K562 (cell line): ENCODE results near the gene ZNRF3. TPM values are rescaled to one million over a fixed set of nuclear protein-coding genes. Genes with fewer than 3 reads are reported as not detected.

ENCODE experiments used
- ATAC-seq: fragments of 200-7000 bp; cut with Tn5 transposase; 3 replicates; pipeline ENCODE4 v1.9.1; 2020; ENCODE audit warnings: moderate library complexity
- BruUV-seq: library from RNA; stranded (reverse); fragments of 400-500 nt; replicated peaks from 2 replicates; lab custom pipeline; 2021; lab: Mats Ljungman, UMichigan
- CTCF ChIA-PET: fragments of 300-600 bp; formaldehyde crosslinking; extraction: SDS; loops from one replicate; lab custom pipeline; 2021; ENCODE audit warnings: low intra/inter-chr PET ratio; lab: Yijun Ruan, JAX
- POLR2A ChIA-PET: fragments of 300-600, 350-650 bp; sonication (Branson Sonifier 250); formaldehyde crosslinking; extraction: SDS; loops from one replicate; lab custom pipeline; 2021; ENCODE audit warnings: antibody characterized with exemption, inconsistent platforms; lab: Yijun Ruan, JAX
- DNase-seq, 4 experiments: peaks; one replicate each; pipeline versions ENCODE4 v3.0.0 to v3.0.0-alpha.2; 2011 to 2018; ENCODE audit warnings: low spot score in 3 of 4, mixed read lengths in 3 of 4; ENCODE audit errors: extremely low read depth in 1 of 4
- FAIRE-seq: peaks from 2 replicates; lab custom pipeline; 2011; peaks lifted over from hg19 to GRCh38; lab: Jason Lieb, UNC
- H2AFZ ChIP-seq: 2 replicates; pipeline ENCODE4 v1.6.0; 2011; ENCODE audit warnings: low read depth, low read length, control low read depth, inconsistent platforms
- H3K27ac ChIP-seq: fragments of 200-600 bp; 3 replicates; pipeline ENCODE4 v1.8.0; 2011; ENCODE audit warnings: low read depth, mild to moderate bottlenecking, control low read depth, inconsistent platforms, low read length, moderate library complexity, mixed read lengths; ENCODE audit errors: extremely low read depth
- H3K27me3 ChIP-seq, 2 experiments: fragments of 300-600 bp in 1 of 2; 2 replicates in 1 of 2; 3 replicates in 1 of 2; pipeline versions ENCODE4 v1.6.0 to v1.8.0; 2011; ENCODE audit warnings: inconsistent platforms in 2 of 2, low read length in 2 of 2, mild to moderate bottlenecking in 1 of 2, mixed read lengths in 1 of 2, moderate library complexity in 1 of 2; ENCODE audit not compliant: control insufficient read depth in 2 of 2, insufficient read depth in 2 of 2
- H3K36me3 ChIP-seq: fragments of 300-600 bp; 3 replicates; pipeline ENCODE4 v1.8.0; 2011; ENCODE audit warnings: mild to moderate bottlenecking, low read length, inconsistent platforms; ENCODE audit not compliant: control insufficient read depth, insufficient read depth
- H3K4me1 ChIP-seq, 2 experiments: fragments of 200-600 bp in 1 of 2; replicated peaks in 1 of 2; 2 replicates in 1 of 2; 3 replicates in 1 of 2; pipeline versions ENCODE4 v1.5.1 to v1.8.0; 2011; ENCODE audit warnings: inconsistent platforms in 2 of 2, low read length in 2 of 2, mild to moderate bottlenecking in 1 of 2, mixed read lengths in 1 of 2, moderate library complexity in 1 of 2; ENCODE audit not compliant: control insufficient read depth in 2 of 2, insufficient read depth in 2 of 2
- H3K4me2 ChIP-seq: 2 replicates; pipeline ENCODE4 v1.6.1; 2011; ENCODE audit warnings: low read length, control low read depth, inconsistent platforms, mixed read lengths; ENCODE audit not compliant: insufficient read depth
- H3K4me3 ChIP-seq: fragments of 200-600 bp; sonication (generic), shearing (Covaris generic); 2 replicates; pipeline ENCODE4 v1.5.1; 2016; ENCODE audit warnings: control low read depth, inconsistent platforms
- H3K79me2 ChIP-seq: fragments of 200-600 bp; 3 replicates; pipeline ENCODE4 v1.8.0; 2011; ENCODE audit warnings: low read length, inconsistent platforms; ENCODE audit not compliant: control insufficient read depth, insufficient read depth
- H3K9ac ChIP-seq, 2 experiments: 2 replicates each; pipeline versions ENCODE4 v1.6.0 to v1.6.1; 2011; ENCODE audit warnings: low read depth in 2 of 2, low read length in 2 of 2, control low read depth in 1 of 2, inconsistent platforms in 1 of 2, mild to moderate bottlenecking in 1 of 2, mixed read lengths in 1 of 2; ENCODE audit not compliant: insufficient read depth in 1 of 2
- H3K9me1 ChIP-seq: one replicate; pipeline ENCODE4 v1.6.0; 2011; ENCODE audit warnings: inconsistent platforms, mild to moderate bottlenecking, low read length, moderate library complexity; ENCODE audit not compliant: control insufficient read depth, insufficient read depth
- H3K9me3 ChIP-seq: replicated peaks from 2 replicates; pipeline ENCODE4 v1.5.1; 2011; ENCODE audit warnings: low read depth, low read length, inconsistent platforms; ENCODE audit not compliant: control insufficient read depth, insufficient read depth
- H4K20me1 ChIP-seq: replicated peaks from 2 replicates; pipeline ENCODE4 v1.6.1; 2011; ENCODE audit warnings: low read length, inconsistent platforms, mixed read lengths; ENCODE audit not compliant: control insufficient read depth, insufficient read depth
- ZNF444 ChIP-seq: fragments of 250-450 bp; sonication (Bioruptor Pico); IDR thresholded peaks from 2 replicates; pipeline ENCODE4 v1.4.0; 2020; ENCODE audit warnings: mild to moderate bottlenecking, moderate library complexity
- WGBS: fragments of 100-300 bp; shearing (Covaris generic); methylation state at CpG from one replicate; pipeline ENCODE4 v1.1.6; 2016; ENCODE audit warnings: low coverage, mixed read lengths; ENCODE audit not compliant: insufficient coverage; ENCODE audit errors: missing lambda C conversion rate; 5-methylcytosine and 5-hydroxymethylcytosine counted together
- in situ Hi-C: fragments of 300-500 bp; cut with MboI; formaldehyde crosslinking; loops from 4 replicates; pipeline ENCODE4 v1.15.0; 2018; ENCODE audit warnings: inconsistent platforms, mixed read lengths
- intact Hi-C: fragments of 100-400 bp; cut with micrococcal nuclease; formaldehyde crosslinking; loops from 2 replicates; pipeline ENCODE4 v1.14.2; 2022
- polyA plus RNA-seq, 8 experiments: library from polyadenylated mRNA; depleted of rRNA in 4 of 8; stranded (reverse) in 5 of 8; unstranded in 3 of 8; fragments of >200 nt; fragmentation: Nextera tagmentation in 2 of 8; fragmentation: Illumina TruSeq in 1 of 8; extraction: Ambion mirVana in 2 of 8; extraction: Trizol in 1 of 8; gene quantifications; 2 replicates each; pipeline versions ENCODE4 v1.2.1 to v1.2.3, GENCODE V29; 2011 to 2014; ENCODE audit warnings: inconsistent platforms in 1 of 8, missing spikeins in 1 of 8
- total RNA-seq, 7 experiments: library from RNA; depleted of rRNA in 6 of 7; stranded (reverse); fragments of >200 nt in 6 of 7; fragmentation: Illumina TruSeq in 2 of 7; extraction: Trizol in 2 of 7; gene quantifications; 2 replicates each; pipeline versions ENCODE4 v1.2.1 to v1.2.3, GENCODE V29; 2011 to 2021; ENCODE audit warnings: low replicate concordance in 1 of 7
- TF ChIP-seq, protein P1 (sequence below), 3 experiments: IDR thresholded peaks in 2 of 3; conservative IDR thresholded peaks in 1 of 3; 2 replicates each; pipeline ENCODE4 v1.5.1; 2011 to 2012; ENCODE audit warnings: low read length in 3 of 3, mild to moderate bottlenecking in 3 of 3, control low read depth in 2 of 3, improper control_type of control experiment in 1 of 3, inconsistent platforms in 1 of 3, low read depth in 1 of 3, mixed read lengths in 1 of 3, moderate library complexity in 1 of 3; ENCODE audit not compliant: insufficient read depth in 2 of 3
- TF ChIP-seq, protein P2 (sequence below): fragments of 250-450 bp; sonication (Bioruptor Pico); IDR thresholded peaks from 2 replicates; pipeline ENCODE4 v1.4.0; 2020

ZNRF3 gene
- total and polyA plus RNA-seq, 9 of the 15 experiments (the other 6 are each of a cell fraction or from before 2014, with no cell fraction given), result 0.41 to 5.9 (median 1.7) TPM

GRCh38 chr22:28935713-28936112, 52.3 kb downstream of the ZNRF3 start:
- H3K4me2 ChIP-seq, result no peak overlapping the region
- no peak overlapping the region for H3K4me3 ChIP-seq
- CTCF ChIA-PET, result interaction anchor here (0.5 kb wide), 1 partner anchor 591 kb away, joined by 4 read pairs; no protein-coding TSS in a partner anchor
- H3K27ac ChIP-seq, result no peak overlapping the region
- FAIRE-seq (no peak), DNase-seq (peak in 2 of 4 experiments; percentile 20 to 22), ATAC-seq (peak; percentile 67; the same call in 2 of the 3 replicates)
- WGBS, result 54% methylated on average over 4 of the region's 4 CpGs
- H3K27me3 ChIP-seq, result no peaks in the 10 kb centered on the region
- H3K9ac ChIP-seq, result no peak overlapping the region
- H3K9me3 ChIP-seq, result no peaks in the 10 kb centered on the region
- peaks cover 3% of the 10 kb centered on the region; the same call in 2 of the 3 replicates for H3K79me2 ChIP-seq
- no peak for TF ChIP-seq ZNF444 (CRISPR knock-in tag)
- TF ChIP-seq, protein P1, sequence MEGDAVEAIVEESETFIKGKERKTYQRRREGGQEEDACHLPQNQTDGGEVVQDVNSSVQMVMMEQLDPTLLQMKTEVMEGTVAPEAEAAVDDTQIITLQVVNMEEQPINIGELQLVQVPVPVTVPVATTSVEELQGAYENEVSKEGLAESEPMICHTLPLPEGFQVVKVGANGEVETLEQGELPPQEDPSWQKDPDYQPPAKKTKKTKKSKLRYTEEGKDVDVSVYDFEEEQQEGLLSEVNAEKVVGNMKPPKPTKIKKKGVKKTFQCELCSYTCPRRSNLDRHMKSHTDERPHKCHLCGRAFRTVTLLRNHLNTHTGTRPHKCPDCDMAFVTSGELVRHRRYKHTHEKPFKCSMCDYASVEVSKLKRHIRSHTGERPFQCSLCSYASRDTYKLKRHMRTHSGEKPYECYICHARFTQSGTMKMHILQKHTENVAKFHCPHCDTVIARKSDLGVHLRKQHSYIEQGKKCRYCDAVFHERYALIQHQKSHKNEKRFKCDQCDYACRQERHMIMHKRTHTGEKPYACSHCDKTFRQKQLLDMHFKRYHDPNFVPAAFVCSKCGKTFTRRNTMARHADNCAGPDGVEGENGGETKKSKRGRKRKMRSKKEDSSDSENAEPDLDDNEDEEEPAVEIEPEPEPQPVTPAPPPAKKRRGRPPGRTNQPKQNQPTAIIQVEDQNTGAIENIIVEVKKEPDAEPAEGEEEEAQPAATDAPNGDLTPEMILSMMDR (IDR thresholded peaks at IDR 0.05 in 2 of 3, conservative IDR thresholded peaks at IDR 0.05 in 1 of 3; ENCODE audit: insufficient read depth in 2 of 3, low read depth in 1 of 3, low read length in 3 of 3), result peak; percentile 20 to 47 (median 39); a peak in 3 of 6 replicates
- TF ChIP-seq, protein P2, sequence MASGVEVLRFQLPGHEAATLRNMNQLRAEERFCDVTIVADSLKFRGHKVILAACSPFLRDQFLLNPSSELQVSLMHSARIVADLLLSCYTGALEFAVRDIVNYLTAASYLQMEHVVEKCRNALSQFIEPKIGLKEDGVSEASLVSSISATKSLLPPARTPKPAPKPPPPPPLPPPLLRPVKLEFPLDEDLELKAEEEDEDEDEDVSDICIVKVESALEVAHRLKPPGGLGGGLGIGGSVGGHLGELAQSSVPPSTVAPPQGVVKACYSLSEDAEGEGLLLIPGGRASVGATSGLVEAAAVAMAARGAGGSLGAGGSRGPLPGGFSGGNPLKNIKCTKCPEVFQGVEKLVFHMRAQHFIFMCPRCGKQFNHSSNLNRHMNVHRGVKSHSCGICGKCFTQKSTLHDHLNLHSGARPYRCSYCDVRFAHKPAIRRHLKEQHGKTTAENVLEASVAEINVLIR (CRISPR knock-in tag), result no peak
- TF ChIP-seq, all 486 proteins: peak for 1
- Histone ChIP-seq H2AFZ (no peak overlapping the region), H4K20me1 (peaks cover 8% of the 10 kb centered on the region; the same call in 1 of the 2 replicates), H3K36me3 (no peaks in the 10 kb centered on the region), H3K4me1 (peaks cover 0 to under 1% of the 10 kb centered on the region in 2 experiments; a peak in 1 of 5 replicates), H3K9me1 (peaks cover 2% of the 10 kb centered on the region)
- intact Hi-C loops, result no loop called here
- in situ Hi-C loops, result no loop called here
- BruUV-seq, result no TSS peak
- POLR2A ChIA-PET, result no interaction called here
